Heart left ventricle (tissue), 13 donors: Measurements from ENCODE around the gene PFDN4.

Experiments used
- POLR2A ChIP-seq, 2 donors: fragments of 450-650 bp; IDR thresholded peaks; one replicate each; pipeline ENCODE4 v1.6.1; 2017; ENCODE audit warnings: antibody characterized with exemption in 2 of 2, mild to moderate bottlenecking in 2 of 2, moderate library complexity in 2 of 2
- TF ChIP-seq, protein P1 (sequence below), 12 donors: fragments of 200-600 bp; sonication (generic) in 4 of 12; IDR thresholded peaks; one replicate each; pipeline versions ENCODE4 v1.5.0 to v1.8.0; 2018 to 2022; ENCODE audit warnings: antibody characterized with exemption in 12 of 12, mild to moderate bottlenecking in 5 of 12
- donor health status: ischemic (EF 13 %, LVEDD 7.1; RV severe dilation, severe dysfunction).
- donor health status: DM: no; HTN: yes; CAD: no.
- donor health status: DM: no; HTN: no; CAD: no.
- donor health status: ischemic (EF 25% LVEDD 6.9; RV normal size, moderate dysfunction).
- donor health status: ischemic (EF 25% LVEDD 5.7; RV mildly dilated, moderate dysfunction).
- donor health status: ischemic (EF 35%, LVEDD 5.7; RV mildly dilated, moderate dysfunction).
- donor health status: nonischemic (EF 11% LVEDD 7.7; RV severe dilation, severe dysfunction).
- donor health status: DM: yes; HTN: yes; CAD: no.
- donor health status: PGD.
- donor health status: ischemic (EF 29% LVEDD 5.4; RV normal size, mild dysfunction).
- donor health status: nonischemic (EF 23%, LVEDD 6.1; RV moderate dilation, normal function).

DNA sequence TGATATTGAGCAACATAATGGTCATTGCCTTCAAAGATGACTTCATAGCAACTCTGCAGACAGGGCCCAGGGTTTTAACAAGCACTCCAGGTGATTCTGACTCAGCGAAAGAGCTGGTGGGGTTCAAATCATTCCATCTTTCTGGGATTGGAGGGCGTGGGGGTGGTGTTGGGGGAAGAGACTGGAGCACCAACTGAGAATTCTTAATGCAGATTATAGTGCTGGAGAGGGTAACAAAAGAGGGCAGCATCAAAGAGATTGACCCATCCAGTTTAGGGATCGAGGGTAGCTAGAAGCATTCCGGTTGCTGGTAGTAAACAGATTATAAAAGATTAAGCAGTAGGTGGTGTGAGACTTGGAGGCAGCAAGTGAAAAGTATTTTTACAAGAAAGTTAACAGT lies 15.9 kb downstream of the PFDN4 start:
- TF ChIP-seq, protein P1, sequence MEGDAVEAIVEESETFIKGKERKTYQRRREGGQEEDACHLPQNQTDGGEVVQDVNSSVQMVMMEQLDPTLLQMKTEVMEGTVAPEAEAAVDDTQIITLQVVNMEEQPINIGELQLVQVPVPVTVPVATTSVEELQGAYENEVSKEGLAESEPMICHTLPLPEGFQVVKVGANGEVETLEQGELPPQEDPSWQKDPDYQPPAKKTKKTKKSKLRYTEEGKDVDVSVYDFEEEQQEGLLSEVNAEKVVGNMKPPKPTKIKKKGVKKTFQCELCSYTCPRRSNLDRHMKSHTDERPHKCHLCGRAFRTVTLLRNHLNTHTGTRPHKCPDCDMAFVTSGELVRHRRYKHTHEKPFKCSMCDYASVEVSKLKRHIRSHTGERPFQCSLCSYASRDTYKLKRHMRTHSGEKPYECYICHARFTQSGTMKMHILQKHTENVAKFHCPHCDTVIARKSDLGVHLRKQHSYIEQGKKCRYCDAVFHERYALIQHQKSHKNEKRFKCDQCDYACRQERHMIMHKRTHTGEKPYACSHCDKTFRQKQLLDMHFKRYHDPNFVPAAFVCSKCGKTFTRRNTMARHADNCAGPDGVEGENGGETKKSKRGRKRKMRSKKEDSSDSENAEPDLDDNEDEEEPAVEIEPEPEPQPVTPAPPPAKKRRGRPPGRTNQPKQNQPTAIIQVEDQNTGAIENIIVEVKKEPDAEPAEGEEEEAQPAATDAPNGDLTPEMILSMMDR (IDR thresholded peaks at IDR 0.05) = no peak
- no peak for TF ChIP-seq POLR2A (IDR thresholded peaks at IDR 0.05)
